ENCODE measurements around the gene ZFPL1. TPM values are rescaled to one million over a fixed set of nuclear protein-coding genes. Genes with fewer than 3 reads are reported as not detected.

Gene ZFPL1
- total and polyA plus RNA-seq, 10 of the 15 experiments (the other 5 are each of a cell fraction or from before 2014, with no cell fraction given), result 2.2 to 37.8 (median 27.0) TPM

GRCh38 chr11:65121865-65122696 lies 38.1 kb downstream of the ZFPL1 start, which contains the start of the genes FAU and MRPL49 (continued):
- TF ChIP-seq MEF2B (IDR thresholded peaks at IDR 0.05; ENCODE audit: partially characterized antibody, poor library complexity, severe bottlenecking) (no peak), ZZZ3 (IDR thresholded peaks at IDR 0.05; ENCODE audit: control insufficient read depth, insufficient read length, low read depth) (no peak), PKNOX1 (IDR thresholded peaks at IDR 0.05) (peak; percentile 69), MTA3 (IDR thresholded peaks at IDR 0.05; ENCODE audit: borderline replicate concordance, low read length) (no peak), EP300 (IDR thresholded peaks at IDR 0.05; ENCODE audit: borderline replicate concordance in 1 of 2, control insufficient read depth in 1 of 2, low read depth in 2 of 2, low read length in 2 of 2) (no peak), SP1 (IDR thresholded peaks at IDR 0.05; ENCODE audit: low read depth, low read length) (peak; percentile 82), YBX1 (IDR thresholded peaks at IDR 0.05) (no peak), JUNB (IDR thresholded peaks at IDR 0.05) (no peak), TCF3 (IDR thresholded peaks at IDR 0.05; ENCODE audit: borderline replicate concordance, insufficient read depth, low read depth, low read length) (peak; percentile 17; the same call in 1 of the 2 replicates), WRNIP1 (IDR thresholded peaks at IDR 0.05; ENCODE audit: borderline replicate concordance, low read depth, low read length) (0 out of 2 replicates have a peak, but pooled peaks have one; percentile 72), STAT3 (IDR thresholded peaks at IDR 0.05; ENCODE audit: low read depth, low read length) (no peak), PML (IDR thresholded peaks at IDR 0.05; ENCODE audit: low read length) (peak; percentile 84), CUX1 (IDR thresholded peaks at IDR 0.05; ENCODE audit: insufficient replicate concordance, low read depth, low read length) (no peak), POLR2A (IDR thresholded peaks at IDR 0.05; ENCODE audit: low read depth, low read length) (peak; percentile 95), RELA (IDR thresholded peaks at IDR 0.05; ENCODE audit: borderline replicate concordance, partially characterized antibody) (peak; percentile 39), REST (IDR thresholded peaks at IDR 0.05; ENCODE audit: low read depth, low read length) (0 out of 2 replicates have a peak, but pooled peaks have one; percentile 8)

All from GM12878 (cell line).